B cell (primary cell): ENCODE data around the gene OSM. TPM values are rescaled to one million over a fixed set of nuclear protein-coding genes. Genes with fewer than 3 reads are reported as not detected.

Experiments used
- ATAC-seq: fragments of 200-7000 bp; cut with Tn5 transposase; one replicate; pipeline ENCODE4 v1.10.0; 2021; ENCODE audit warnings: low read depth, mild to moderate bottlenecking, moderate number of reproducible peaks, moderate library complexity
- CTCF ChIA-PET: fragments of 350-600 bp; sonication (Branson Sonifier 250); formaldehyde crosslinking; loops from one replicate; lab custom pipeline; 2021; ENCODE audit warnings: antibody characterized with exemption, inconsistent platforms; lab: Charles Lee
- POLR2A ChIA-PET: fragments of 350-600 bp; sonication (Branson Sonifier 250); formaldehyde crosslinking; loops from one replicate; lab custom pipeline; 2021; ENCODE audit warnings: antibody characterized with exemption; lab: Charles Lee
- DNase-seq: peaks from one replicate; pipeline ENCODE4 v3.0.0; 2013
- H2AFZ ChIP-seq: 2 replicates; pipeline ENCODE4 v1.6.1; 2012; ENCODE audit warnings: mild to moderate bottlenecking, low read depth, low read length; ENCODE audit not compliant: insufficient read depth, poor library complexity, severe bottlenecking
- H3K27ac ChIP-seq, 2 donors: 1 replicate in 1 of 2; 2 replicates in 1 of 2; pipeline ENCODE4 v1.5.1; 2012 to 2013; ENCODE audit warnings: low read length in 2 of 2, mild to moderate bottlenecking in 2 of 2, moderate library complexity in 1 of 2
- H3K27me3 ChIP-seq, 4 experiments: fragments of 200-600 bp in 1 of 4; sonication (generic) in 1 of 4; replicated peaks in 1 of 4; 1 replicate in 2 of 4; 2 replicates in 2 of 4; pipeline versions ENCODE4 v1.6.1 to v1.7.0; 2013 to 2016; ENCODE audit warnings: low read length in 3 of 4, mild to moderate bottlenecking in 2 of 4, mixed read lengths in 1 of 4, moderate library complexity in 1 of 4; ENCODE audit not compliant: insufficient read depth in 4 of 4, control insufficient read depth in 3 of 4; ENCODE audit errors: control extremely low read depth in 1 of 4
- H3K36me3 ChIP-seq, 2 experiments: replicated peaks in 1 of 2; 1 replicate in 1 of 2; 2 replicates in 1 of 2; pipeline versions ENCODE4 v1.6.1 to v1.7.1; 2013; ENCODE audit warnings: low read length in 1 of 2; ENCODE audit not compliant: insufficient read depth in 2 of 2, control insufficient read depth in 1 of 2; ENCODE audit errors: control extremely low read depth in 1 of 2, extremely low read depth in 1 of 2
- H3K4me1 ChIP-seq, 2 donors: fragments of 200-600 bp in 1 of 2; sonication (generic) in 1 of 2; 1 replicate in 1 of 2; 2 replicates in 1 of 2; pipeline versions ENCODE4 v1.5.1 to v1.6.1; 2013 to 2017; ENCODE audit warnings: low read length in 2 of 2; ENCODE audit not compliant: control insufficient read depth in 2 of 2, insufficient read depth in 2 of 2
- H3K4me2 ChIP-seq: replicated peaks from 2 replicates; pipeline ENCODE3; 2012; ENCODE audit warnings: mild to moderate bottlenecking, low read depth, low read length; ENCODE audit not compliant: poor library complexity, severe bottlenecking
- H3K4me3 ChIP-seq, 5 experiments: fragments of 200-600 bp in 1 of 5; sonication (generic) in 1 of 5; 1 replicate in 3 of 5; 2 replicates in 2 of 5; pipeline versions ENCODE4 v1.5.1 to v1.7.0; 2011 to 2016; ENCODE audit warnings: low read length in 4 of 5, mild to moderate bottlenecking in 4 of 5, low read depth in 2 of 5, control low read depth in 1 of 5, moderate library complexity in 1 of 5; ENCODE audit not compliant: insufficient read depth in 1 of 5; ENCODE audit errors: control extremely low read depth in 1 of 5, extremely low read depth in 1 of 5
- H3K79me2 ChIP-seq: fragments of 200-600 bp; sonication (generic); one replicate; pipeline ENCODE4 v1.6.0; 2016; ENCODE audit warnings: low read length; ENCODE audit not compliant: control insufficient read depth, insufficient read depth
- H3K9ac ChIP-seq: fragments of 200-600 bp; sonication (generic); 2 replicates; pipeline ENCODE4 v1.6.1; 2017; ENCODE audit warnings: mild to moderate bottlenecking, low read length, moderate library complexity
- H3K9me3 ChIP-seq, 3 donors: one replicate each; pipeline versions ENCODE4 v1.6.1 to v1.7.1; 2013; ENCODE audit warnings: low read length in 2 of 3; ENCODE audit not compliant: control insufficient read depth in 2 of 3, insufficient read depth in 1 of 3; ENCODE audit errors: control extremely low read depth in 1 of 3
- H4K20me1 ChIP-seq: 2 replicates; pipeline ENCODE4 v1.6.0; 2012; ENCODE audit warnings: mild to moderate bottlenecking, low read length; ENCODE audit not compliant: insufficient read depth, control insufficient read depth, poor library complexity, severe bottlenecking
- H3K27ac Mint-ChIP-seq: one replicate; pipeline ENCODE4 v1.8.0; 2021; ENCODE audit warnings: mixed read lengths
- H3K27me3 Mint-ChIP-seq: one replicate; pipeline ENCODE4 v1.8.0; 2021; ENCODE audit warnings: mixed read lengths
- H3K4me1 Mint-ChIP-seq: one replicate; pipeline ENCODE4 v1.8.0; 2021; ENCODE audit warnings: mixed read lengths
- H3K4me3 Mint-ChIP-seq: one replicate; pipeline ENCODE4 v1.8.0; 2021; ENCODE audit warnings: mixed read lengths
- H3K9me3 Mint-ChIP-seq: one replicate; pipeline ENCODE4 v1.8.0; 2022; ENCODE audit warnings: mixed read lengths; ENCODE audit not compliant: insufficient read depth
- EZH2 ChIP-seq: IDR thresholded peaks from 2 replicates; pipeline ENCODE4 v1.6.1; 2012; ENCODE audit warnings: borderline replicate concordance, low read depth, mild to moderate bottlenecking, moderate library complexity, low read length; ENCODE audit not compliant: insufficient read depth, poor library complexity, severe bottlenecking
- WGBS: methylation state at CpG from one replicate; pipeline ENCODE4 v1.1.5; 2013; ENCODE audit warnings: missing lambda C conversion rate; ENCODE audit not compliant: insufficient coverage; 5-methylcytosine and 5-hydroxymethylcytosine counted together
- intact Hi-C: fragments of 100-400 bp; cut with micrococcal nuclease; formaldehyde crosslinking; loops from one replicate; pipeline ENCODE4 v1.10.0; 2022
- polyA plus RNA-seq: library from polyadenylated mRNA; depleted of rRNA; stranded (reverse); fragments of >200 nt; gene quantifications from 2 replicates; pipeline ENCODE4 v1.2.3, GENCODE V29; 2012
- total RNA-seq, 2 donors: library from RNA; stranded (reverse); fragments of 120-200 nt in 1 of 2; gene quantifications; 1 replicate in 1 of 2; 2 replicates in 1 of 2; pipeline versions ENCODE4 v1.2.3 to v1.2.4, GENCODE V29; 2013 to 2022
- TF ChIP-seq, protein P1 (sequence below): fragments of 200-600 bp; IDR thresholded peaks from one replicate; pipeline ENCODE4 v1.8.0; 2022; ENCODE audit warnings: antibody characterized with exemption, mild to moderate bottlenecking

OSM gene
- total and polyA plus RNA-seq, 2 donors (not counting 1 experiment from before 2014, with no cell fraction given): 1.8 to 12.5 TPM

DNA sequence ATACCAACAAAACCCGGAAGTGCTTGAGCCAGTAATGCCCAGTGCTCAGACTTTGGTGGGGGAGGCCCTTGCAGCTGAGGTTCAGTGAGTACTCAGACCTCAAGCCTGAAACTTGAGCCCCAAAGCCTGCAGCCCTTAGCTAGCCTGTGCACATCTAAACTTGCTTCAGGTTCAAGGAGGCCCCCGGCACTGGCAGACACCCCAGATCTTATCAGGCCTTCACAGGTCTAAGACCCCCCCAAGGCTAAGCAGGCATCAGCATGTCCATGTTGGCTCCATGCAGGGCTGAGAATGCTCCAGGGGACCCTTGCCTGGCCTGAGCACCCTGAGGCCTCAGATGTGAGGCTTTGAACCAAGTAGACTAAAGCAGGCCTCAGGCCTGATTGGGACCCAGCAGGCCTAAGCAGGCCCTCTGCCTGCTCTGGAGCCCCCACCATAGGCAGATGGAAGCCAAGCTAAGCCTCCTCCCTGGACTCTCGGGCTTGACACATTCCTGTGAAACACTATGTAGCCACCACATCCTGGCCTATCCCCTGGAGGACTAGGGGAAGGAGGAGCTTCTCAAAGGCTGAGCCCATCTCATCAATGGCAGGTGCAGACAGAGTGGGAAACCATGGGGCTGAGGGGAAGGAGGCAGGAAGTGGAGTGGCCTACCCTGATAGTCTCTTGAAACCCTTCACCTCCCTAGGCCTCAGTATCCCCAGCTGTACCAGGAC lies 23.8 kb upstream of the OSM start:
- H3K9me3 Mint-ChIP-seq: no peaks in the 10 kb centered on the region
- intact Hi-C loops: no loop called here
- Histone ChIP-seq H3K4me3 (peak overlapping the region in 4 of 5 experiments; percentile 69 to 83 (median 72)), H3K4me2 (peak overlapping the region; percentile 98), H3K27me3 (no peaks in the 10 kb centered on the region), H4K20me1 (peaks cover 16% of the 10 kb centered on the region), H3K9me3 (no peaks in the 10 kb centered on the region), H3K36me3 (peaks cover 0 to 39% of the 10 kb centered on the region in 2 experiments), H3K79me2 (peaks cover 20% of the 10 kb centered on the region), H3K27ac (peak overlapping the region; percentile 34 to 72), H2AFZ (peak overlapping the region; percentile 92), H3K4me1 (peaks cover 23 to 44% of the 10 kb centered on the region in 2 donors), H3K9ac (no peak overlapping the region)
- CTCF ChIA-PET: interaction anchor here (1.4 to 13.2 kb wide), 8 partner anchors 19 to 135 kb away, joined by 3 to 510 read pairs (median 80); partner anchors contain the start of genes CCDC157, MTFP1, RNF215 and SEC14L2
- peak overlapping the region; percentile 93 for H3K27ac Mint-ChIP-seq
- ATAC-seq (no peak), DNase-seq (no peak)
- H3K4me1 Mint-ChIP-seq: peaks cover 38% of the 10 kb centered on the region
- 50% methylated on average over 2 of the region's 3 CpGs for WGBS
- POLR2A ChIA-PET: interaction anchor here (1.1 to 5.9 kb wide), 7 partner anchors 14 to 134 kb away, joined by 3 to 64 read pairs (median 16); partner anchors contain the start of genes CCDC157, SEC14L2, SF3A1 and TBC1D10A
- H3K27me3 Mint-ChIP-seq: no peaks in the 10 kb centered on the region
- H3K4me3 Mint-ChIP-seq: peak overlapping the region; percentile 93
- TF ChIP-seq EZH2: no peak

DNA sequence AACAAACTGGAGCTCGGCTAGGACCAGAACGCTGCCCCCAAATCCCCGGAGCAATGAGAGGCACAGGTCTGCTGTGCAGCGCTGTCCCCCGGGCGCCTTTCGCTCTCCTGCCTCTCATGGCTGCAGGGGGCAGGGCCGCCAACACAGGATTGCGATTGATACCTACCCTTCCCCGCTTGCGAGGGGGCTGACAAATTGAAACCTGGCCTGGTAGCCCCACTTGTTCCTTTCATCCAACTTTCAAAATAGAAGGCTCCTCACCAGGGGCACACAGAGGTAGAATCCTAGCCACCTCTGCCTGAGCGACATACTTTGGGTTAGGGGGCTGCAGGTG lies 23.3 kb upstream of the OSM start:
- peaks cover 23 to 44% of the 10 kb centered on the region in 2 donors for H3K4me1 ChIP-seq
- peaks cover 14% of the 10 kb centered on the region for H3K79me2 ChIP-seq
- CTCF ChIA-PET: interaction anchor here (2.7 to 13.2 kb wide), 10 partner anchors 19 to 195 kb away, joined by 11 to 510 read pairs (median 46); partner anchors contain the start of genes CCDC157, MTFP1, RNF215 and SEC14L2
- intact Hi-C loops: loop anchor here (1.0 to 5.0 kb wide), 4 partner anchors 15 to 302 kb away; partner anchors contain the start of genes PES1 and SF3A1
- H3K4me3 ChIP-seq: peak overlapping the region; percentile 13 to 83 (median 70)
- H3K27ac ChIP-seq: peak overlapping the region; percentile 34 to 72
- no peak for TF ChIP-seq EZH2
- TF ChIP-seq, protein P1, sequence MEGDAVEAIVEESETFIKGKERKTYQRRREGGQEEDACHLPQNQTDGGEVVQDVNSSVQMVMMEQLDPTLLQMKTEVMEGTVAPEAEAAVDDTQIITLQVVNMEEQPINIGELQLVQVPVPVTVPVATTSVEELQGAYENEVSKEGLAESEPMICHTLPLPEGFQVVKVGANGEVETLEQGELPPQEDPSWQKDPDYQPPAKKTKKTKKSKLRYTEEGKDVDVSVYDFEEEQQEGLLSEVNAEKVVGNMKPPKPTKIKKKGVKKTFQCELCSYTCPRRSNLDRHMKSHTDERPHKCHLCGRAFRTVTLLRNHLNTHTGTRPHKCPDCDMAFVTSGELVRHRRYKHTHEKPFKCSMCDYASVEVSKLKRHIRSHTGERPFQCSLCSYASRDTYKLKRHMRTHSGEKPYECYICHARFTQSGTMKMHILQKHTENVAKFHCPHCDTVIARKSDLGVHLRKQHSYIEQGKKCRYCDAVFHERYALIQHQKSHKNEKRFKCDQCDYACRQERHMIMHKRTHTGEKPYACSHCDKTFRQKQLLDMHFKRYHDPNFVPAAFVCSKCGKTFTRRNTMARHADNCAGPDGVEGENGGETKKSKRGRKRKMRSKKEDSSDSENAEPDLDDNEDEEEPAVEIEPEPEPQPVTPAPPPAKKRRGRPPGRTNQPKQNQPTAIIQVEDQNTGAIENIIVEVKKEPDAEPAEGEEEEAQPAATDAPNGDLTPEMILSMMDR: no peak
- peaks cover 11% of the 10 kb centered on the region for H4K20me1 ChIP-seq
- peaks cover 0 to 37% of the 10 kb centered on the region in 2 experiments for H3K36me3 ChIP-seq
- DNase-seq: no peak
- POLR2A ChIA-PET: interaction anchor here (1.3 to 5.9 kb wide), 7 partner anchors 15 to 134 kb away, joined by 3 to 64 read pairs (median 20); partner anchors contain the start of genes CCDC157, RNF215, SF3A1 and TBC1D10A
- peak overlapping the region; percentile 98 for H3K4me2 ChIP-seq
- H3K9ac ChIP-seq: peak overlapping the region; percentile 77
- H2AFZ ChIP-seq: peak overlapping the region; percentile 92
- Mint-ChIP-seq H3K4me3 (peak overlapping the region; percentile 93), H3K27ac (peak overlapping the region; percentile 93), H3K27me3 (no peaks in the 10 kb centered on the region), H3K9me3 (no peaks in the 10 kb centered on the region), H3K4me1 (peaks cover 38% of the 10 kb centered on the region)
- ATAC-seq: peak; percentile 24
- no peaks in the 10 kb centered on the region for H3K9me3 ChIP-seq
- no peaks in the 10 kb centered on the region for H3K27me3 ChIP-seq
- WGBS: 14% methylated on average over 10 of the region's 12 CpGs
